ENCODE results near the gene PCDHGB6.
"Not testable (repeated sequence)": the region's sequence is repeated elsewhere in the genome, so short reads cannot be mapped to it uniquely, and the experiment has no call there.

The PCDHGB6 gene

DNA sequence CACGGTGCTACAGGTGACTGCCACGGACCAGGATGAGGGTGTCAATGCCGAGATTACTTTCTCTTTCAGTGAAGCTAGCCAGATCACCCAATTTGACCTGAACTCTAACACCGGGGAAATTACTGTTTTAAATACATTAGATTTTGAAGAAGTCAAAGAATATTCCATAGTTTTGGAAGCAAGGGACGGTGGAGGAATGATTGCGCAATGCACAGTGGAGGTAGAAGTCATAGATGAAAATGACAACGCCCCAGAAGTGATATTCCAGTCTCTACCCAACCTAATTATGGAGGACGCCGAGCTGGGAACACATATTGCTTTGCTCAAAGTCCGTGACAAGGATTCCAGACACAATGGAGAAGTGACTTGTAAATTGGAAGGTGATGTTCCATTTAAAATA lies 19.2 kb upstream of the PCDHGB6 start:
- no peak for DNase-seq (ENCODE audit: low read depth in 2 of 2)

GRCh38 chr5:141389153-141390042 lies 18.4 kb upstream of the PCDHGB6 start:
- DNase-seq (ENCODE audit: low read depth in 2 of 2), result no peak

DNA sequence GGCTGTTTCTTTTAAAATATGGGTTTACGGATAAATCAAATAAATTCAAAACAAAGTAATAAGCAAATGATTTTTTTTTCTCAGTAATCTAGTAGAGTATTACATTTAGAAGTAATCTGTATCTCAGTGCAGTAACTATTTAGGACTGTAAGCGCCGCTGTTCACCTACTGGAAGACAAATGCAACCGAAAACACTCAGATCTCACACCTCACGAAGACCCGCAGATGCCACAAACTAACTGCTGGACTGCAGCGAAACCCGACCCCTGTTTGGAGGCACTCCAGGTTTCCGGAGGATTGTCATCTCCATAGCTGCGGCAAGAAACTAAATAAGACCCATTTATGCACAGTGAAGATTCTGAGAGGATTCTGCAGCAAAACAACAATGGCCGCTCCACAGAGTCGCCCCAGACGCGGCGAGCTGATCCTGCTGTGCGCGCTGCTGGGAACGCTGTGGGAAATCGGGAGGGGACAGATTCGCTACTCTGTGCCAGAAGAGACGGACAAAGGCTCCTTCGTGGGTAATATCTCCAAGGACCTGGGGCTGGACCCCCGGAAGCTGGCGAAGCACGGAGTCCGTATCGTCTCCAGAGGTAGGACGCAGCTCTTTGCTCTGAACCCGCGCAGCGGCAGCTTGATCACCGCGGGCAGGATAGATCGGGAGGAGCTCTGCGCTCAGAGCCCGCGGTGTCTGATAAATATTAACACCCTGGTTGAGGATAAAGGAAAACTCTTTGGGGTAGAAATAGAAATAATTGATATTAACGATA lies 15.2 kb upstream of the PCDHGB6 start, which contains the start of gene PCDHGA8:
TSS of gene PCDHGA8 (plus strand) at position 205 of the 770 bp plus-strand sequence. CDS start at position 386, 181 bp downstream.
- DNase-seq (ENCODE audit: low read depth in 2 of 2), result no peak

DNA sequence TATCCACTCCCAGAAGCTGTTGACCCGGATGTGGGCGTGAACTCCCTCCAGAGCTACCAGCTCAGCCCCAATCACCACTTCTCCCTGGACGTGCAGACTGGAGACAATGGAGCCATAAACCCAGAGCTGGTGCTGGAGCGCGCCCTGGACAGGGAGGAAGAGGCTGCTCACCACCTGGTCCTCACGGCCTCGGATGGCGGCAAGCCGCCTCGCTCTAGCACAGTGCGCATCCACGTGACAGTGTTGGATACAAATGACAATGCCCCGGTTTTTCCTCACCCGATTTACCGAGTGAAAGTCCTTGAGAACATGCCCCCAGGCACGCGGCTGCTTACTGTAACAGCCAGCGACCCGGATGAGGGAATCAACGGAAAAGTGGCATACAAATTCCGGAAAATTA lies 14.6 kb upstream of the PCDHGB6 start:
- DNase-seq (ENCODE audit: low read depth in 2 of 2), result no peak

DNA sequence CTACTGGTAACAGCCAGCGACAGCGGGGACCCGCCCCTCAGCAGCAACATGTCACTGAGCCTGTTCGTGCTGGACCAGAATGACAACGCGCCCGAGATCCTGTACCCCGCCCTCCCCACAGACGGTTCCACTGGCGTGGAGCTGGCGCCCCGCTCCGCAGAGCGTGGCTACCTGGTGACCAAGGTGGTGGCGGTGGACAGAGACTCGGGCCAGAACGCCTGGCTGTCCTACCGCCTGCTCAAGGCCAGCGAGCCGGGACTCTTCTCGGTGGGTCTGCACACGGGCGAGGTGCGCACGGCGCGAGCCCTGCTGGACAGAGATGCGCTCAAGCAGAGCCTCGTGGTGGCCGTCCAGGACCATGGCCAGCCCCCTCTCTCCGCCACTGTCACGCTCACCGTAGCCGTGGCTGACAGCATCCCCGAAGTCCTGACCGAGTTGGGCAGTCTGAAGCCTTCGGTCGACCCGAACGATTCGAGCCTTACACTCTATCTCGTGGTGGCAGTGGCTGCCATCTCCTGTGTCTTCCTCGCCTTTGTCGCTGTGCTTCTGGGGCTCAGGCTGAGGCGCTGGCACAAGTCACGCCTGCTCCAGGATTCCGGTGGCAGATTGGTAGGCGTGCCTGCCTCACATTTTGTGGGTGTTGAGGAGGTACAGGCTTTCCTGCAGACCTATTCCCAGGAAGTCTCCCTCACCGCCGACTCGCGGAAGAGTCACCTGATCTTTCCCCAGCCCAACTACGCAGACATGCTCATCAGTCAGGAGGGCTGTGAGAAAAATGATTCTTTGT lies 13.2 kb upstream of the PCDHGB6 start:
- not testable (repeated sequence) for DNase-seq (ENCODE audit: low read depth in 2 of 2)

GRCh38 chr5:141397756-141398551 lies 9.9 kb upstream of the PCDHGB6 start, which contains the start of gene PCDHGB5:
Gene PCDHGB5, plus strand, starts transcription at chr5:141397947. Its CDS starts 181 bp downstream, at chr5:141398128.
- not testable (repeated sequence) for DNase-seq (ENCODE audit: low read depth in 2 of 2)

DNA sequence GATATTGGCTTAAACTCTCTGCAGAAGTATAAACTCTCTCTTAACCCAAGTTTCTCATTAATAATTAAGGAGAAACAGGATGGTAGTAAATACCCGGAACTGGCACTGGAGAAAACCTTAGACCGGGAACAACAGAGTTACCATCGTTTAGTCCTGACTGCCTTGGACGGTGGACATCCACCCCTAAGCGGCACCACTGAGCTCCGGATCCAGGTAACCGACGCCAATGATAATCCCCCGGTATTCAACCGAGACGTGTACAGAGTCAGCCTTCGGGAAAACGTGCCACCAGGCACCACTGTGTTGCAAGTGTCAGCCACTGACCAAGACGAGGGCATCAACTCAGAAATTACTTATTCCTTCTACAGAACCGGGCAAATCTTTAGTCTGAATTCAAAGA lies 9.2 kb upstream of the PCDHGB6 start:
- no peak for DNase-seq (ENCODE audit: low read depth in 2 of 2)

GRCh38 chr5:141399555-141400258 lies 8.1 kb upstream of the PCDHGB6 start:
- no peak for DNase-seq (ENCODE audit: low read depth in 2 of 2)

GRCh38 chr5:141402553-141403243 lies 5.1 kb upstream of the PCDHGB6 start, which contains the start of gene PCDHGA9:
Gene PCDHGA9, plus strand, starts transcription at chr5:141402778. Its CDS starts 175 bp downstream, at chr5:141402953.
- no peak for DNase-seq (ENCODE audit: low read depth in 2 of 2)

DNA sequence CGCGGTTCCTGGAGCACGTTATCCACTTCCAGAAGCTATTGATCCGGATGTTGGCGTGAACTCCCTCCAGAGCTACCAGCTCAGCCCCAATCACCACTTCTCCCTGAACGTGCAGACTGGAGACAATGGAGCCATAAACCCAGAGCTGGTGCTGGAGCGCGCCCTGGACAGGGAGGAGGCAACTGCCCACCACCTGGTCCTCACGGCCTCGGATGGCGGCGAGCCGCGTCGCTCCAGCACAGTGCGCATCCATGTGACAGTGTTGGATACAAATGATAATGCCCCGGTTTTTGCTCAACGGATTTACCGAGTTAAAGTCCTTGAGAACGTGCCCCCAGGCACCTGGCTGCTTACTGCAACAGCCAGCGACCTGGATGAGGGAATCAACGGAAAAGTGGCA lies 4.4 kb upstream of the PCDHGB6 start:
- no peak for DNase-seq (ENCODE audit: low read depth in 2 of 2)

GRCh38 chr5:141409598-141410306 lies 1.9 kb downstream of the PCDHGB6 start:
- DNase-seq (ENCODE audit: low read depth in 2 of 2), result no peak

DNA sequence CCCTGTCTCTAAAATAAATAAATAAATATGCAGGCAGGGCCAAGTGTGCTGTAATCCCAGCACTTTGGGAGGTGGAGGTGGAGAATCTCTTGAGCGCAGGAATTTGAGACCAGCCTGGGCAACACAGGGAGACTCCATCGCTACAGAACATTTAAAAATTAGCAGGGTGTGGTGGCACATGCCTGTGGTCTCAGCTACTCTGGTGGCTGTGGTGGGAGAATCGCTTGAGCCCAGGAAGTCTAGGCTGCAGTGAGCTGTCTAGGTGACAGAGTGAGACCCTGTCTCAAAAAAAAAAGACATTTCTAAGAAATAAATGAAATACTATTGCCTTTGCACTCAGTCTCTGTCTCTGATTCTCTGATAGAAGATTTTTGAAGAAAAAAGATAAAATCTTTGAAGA lies 3.8 kb downstream of the PCDHGB6 start:
- DNase-seq (ENCODE audit: low read depth in 2 of 2), result no peak

DNA sequence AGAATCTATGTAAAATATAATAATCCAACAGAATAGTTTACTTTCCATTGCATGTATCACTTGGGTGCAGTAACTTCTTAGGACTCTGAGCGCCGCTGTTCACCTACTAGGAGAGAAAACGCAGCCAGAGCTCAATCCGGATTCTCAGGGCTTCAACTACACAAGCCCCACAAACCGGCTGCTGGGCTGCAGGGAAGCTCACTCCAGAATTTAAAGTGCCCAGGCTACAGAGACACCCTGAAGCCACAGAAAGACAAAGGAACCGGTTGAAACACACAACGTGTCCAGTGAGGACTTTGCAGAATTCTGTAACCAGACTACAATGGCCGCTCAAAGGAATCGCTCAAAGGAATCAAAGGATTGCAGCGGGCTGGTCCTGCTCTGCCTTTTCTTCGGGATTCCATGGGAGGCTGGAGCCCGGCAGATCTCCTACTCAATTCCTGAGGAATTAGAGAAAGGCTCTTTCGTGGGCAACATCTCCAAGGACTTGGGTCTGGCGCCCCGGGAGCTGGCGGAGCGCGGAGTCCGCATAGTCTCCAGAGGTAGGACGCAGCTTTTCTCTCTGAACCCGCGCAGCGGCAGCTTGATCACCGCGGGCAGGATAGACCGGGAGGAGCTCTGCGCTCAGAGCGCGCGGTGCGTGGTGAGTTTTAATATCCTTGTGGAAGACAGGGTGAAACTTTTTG lies 5.2 kb downstream of the PCDHGB6 start, which contains the start of gene PCDHGA10:
TSS of gene PCDHGA10 (plus strand) at position 134 of the 686 bp plus-strand sequence. CDS start at position 323, 189 bp downstream.
- DNase-seq (ENCODE audit: low read depth in 2 of 2), result peak in 1 of 2 donors; percentile 38

GRCh38 chr5:141413540-141414069 lies 5.8 kb downstream of the PCDHGB6 start:
- no peak for DNase-seq (ENCODE audit: low read depth in 2 of 2)

- not testable (repeated sequence) for DNase-seq (ENCODE audit: low read depth in 2 of 2)
Observed at GRCh38 chr5:141414548-141415274, 6.9 kb downstream of the PCDHGB6 start.

DNA sequence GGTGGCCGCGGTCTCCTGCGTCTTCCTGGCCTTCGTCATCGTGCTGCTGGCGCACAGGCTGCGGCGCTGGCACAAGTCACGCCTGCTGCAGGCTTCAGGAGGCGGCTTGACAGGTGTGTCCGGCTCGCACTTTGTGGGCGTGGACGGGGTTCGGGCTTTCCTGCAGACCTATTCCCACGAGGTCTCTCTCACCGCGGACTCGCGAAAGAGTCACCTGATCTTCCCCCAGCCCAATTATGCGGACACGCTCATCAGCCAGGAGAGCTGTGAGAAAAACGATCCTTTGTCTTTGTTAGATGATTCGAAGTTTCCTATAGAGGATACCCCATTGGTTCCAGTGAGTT lies 7.4 kb downstream of the PCDHGB6 start:
- DNase-seq (ENCODE audit: low read depth in 2 of 2), result not testable (repeated sequence)

GRCh38 chr5:141417494-141418172 lies 9.8 kb downstream of the PCDHGB6 start, which contains the start of gene PCDHGB7:
Gene PCDHGB7, plus strand, starts transcription at chr5:141417677. Its CDS starts 183 bp downstream, at chr5:141417860.
- not testable (repeated sequence) for DNase-seq (ENCODE audit: low read depth in 2 of 2)
